Smooth muscle cell (in vitro differentiated cells): Measurements from ENCODE around the gene LIMK2. TPM values are rescaled to one million over a fixed set of nuclear protein-coding genes. Genes with fewer than 3 reads are reported as not detected.

Source experiments
- DNase-seq: peaks from one replicate; lab custom pipeline; 2025; ENCODE audit not compliant: unreplicated experiment; lab: John Stamatoyannopoulos, UW
- H2AFZ ChIP-seq: fragments of 200-600 bp; sonication (generic); 2 replicates; pipeline ENCODE4 v1.6.0; 2016; ENCODE audit warnings: antibody characterized with exemption, low read depth, mild to moderate bottlenecking
- H3F3A ChIP-seq: fragments of 200-600 bp; sonication (generic); 2 replicates; pipeline ENCODE4 v1.6.0; 2017; ENCODE audit warnings: antibody characterized with exemption, low read depth
- H3K27ac ChIP-seq: fragments of 200-600 bp; sonication (generic); 2 replicates; pipeline ENCODE4 v1.5.1; 2016; ENCODE audit warnings: low read depth, mild to moderate bottlenecking
- H3K27me3 ChIP-seq: fragments of 200-600 bp; sonication (generic); 2 replicates; pipeline ENCODE4 v1.6.1; 2016; ENCODE audit warnings: low read depth, mild to moderate bottlenecking
- H3K36me3 ChIP-seq: fragments of 200-600 bp; sonication (generic); 2 replicates; pipeline ENCODE4 v1.5.1; 2016; ENCODE audit warnings: low read depth
- H3K4me1 ChIP-seq: fragments of 200-600 bp; sonication (generic); 2 replicates; pipeline ENCODE4 v1.5.1; 2016; ENCODE audit warnings: low read depth
- H3K4me2 ChIP-seq: fragments of 200-600 bp; sonication (generic); 2 replicates; pipeline ENCODE4 v1.6.0; 2016; ENCODE audit warnings: mild to moderate bottlenecking
- H3K4me3 ChIP-seq: fragments of 200-600 bp; sonication (generic); 2 replicates; pipeline ENCODE4 v1.5.1; 2016; ENCODE audit warnings: mild to moderate bottlenecking
- H3K79me2 ChIP-seq: fragments of 200-600 bp; sonication (generic); 2 replicates; pipeline ENCODE4 v1.6.0; 2016; ENCODE audit warnings: low read depth, mild to moderate bottlenecking
- H3K9ac ChIP-seq: fragments of 200-600 bp; sonication (generic); 2 replicates; pipeline ENCODE4 v1.6.0; 2016; ENCODE audit warnings: low read depth
- H3K9me3 ChIP-seq: fragments of 200-600 bp; sonication (generic); replicated peaks from 2 replicates; pipeline ENCODE4 v1.5.1; 2016; ENCODE audit warnings: low read depth
- H4K20me1 ChIP-seq: fragments of 200-600 bp; sonication (generic); 2 replicates; pipeline ENCODE4 v1.6.0; 2016; ENCODE audit warnings: low read depth
- CTCF ChIP-seq: fragments of 200-600 bp; sonication (generic); IDR thresholded peaks from 2 replicates; pipeline ENCODE4 v1.5.1; 2017; ENCODE audit warnings: borderline replicate concordance, mild to moderate bottlenecking, antibody characterized with exemption; ENCODE audit not compliant: insufficient read depth, poor library complexity, severe bottlenecking
- WGBS: methylation state at CpG from one replicate; pipeline ENCODE4 v1.1.7; 2016; ENCODE audit warnings: low lambda C conversion rate; 5-methylcytosine and 5-hydroxymethylcytosine counted together
- polyA plus RNA-seq: library from polyadenylated mRNA; unstranded; fragments of >200 nt; fragmentation: Nextera tagmentation; extraction: Ambion mirVana; gene quantifications from 2 replicates; pipeline ENCODE4 v1.2.1, GENCODE V29; 2016
- total RNA-seq: library from RNA; depleted of rRNA; stranded (reverse); fragments of >200 nt; gene quantifications from 2 replicates; pipeline ENCODE4 v1.2.3, GENCODE V29; 2014

The LIMK2 gene
- total and polyA plus RNA-seq, 2 experiments from 2014 or later: 85.7 to 126 TPM

GRCh38 chr22:31248965-31249958, 37.2 kb downstream of the LIMK2 start:
- DNase-seq: no peak
- WGBS: 26% methylated on average over 9 of the region's 9 CpGs
- peaks cover 57% of the 10 kb centered on the region for H3K79me2 ChIP-seq
- no peak for TF ChIP-seq CTCF
- H3K4me2 ChIP-seq: peak overlapping the region; percentile 93
- peak overlapping the region; percentile 73 for H3K9ac ChIP-seq
- peak overlapping the region; percentile 92 for H3K27ac ChIP-seq
- peaks cover 36% of the 10 kb centered on the region for H3K4me1 ChIP-seq
- no peaks in the 10 kb centered on the region for H3K36me3 ChIP-seq
- H3K4me3 ChIP-seq: peak overlapping the region; percentile 60
- no peaks in the 10 kb centered on the region for H3K9me3 ChIP-seq
- no peaks in the 10 kb centered on the region for H3K27me3 ChIP-seq
- H4K20me1 ChIP-seq: peaks cover 45% of the 10 kb centered on the region
- no peak overlapping the region for H2AFZ ChIP-seq
- peaks cover 20% of the 10 kb centered on the region for H3F3A ChIP-seq

DNA sequence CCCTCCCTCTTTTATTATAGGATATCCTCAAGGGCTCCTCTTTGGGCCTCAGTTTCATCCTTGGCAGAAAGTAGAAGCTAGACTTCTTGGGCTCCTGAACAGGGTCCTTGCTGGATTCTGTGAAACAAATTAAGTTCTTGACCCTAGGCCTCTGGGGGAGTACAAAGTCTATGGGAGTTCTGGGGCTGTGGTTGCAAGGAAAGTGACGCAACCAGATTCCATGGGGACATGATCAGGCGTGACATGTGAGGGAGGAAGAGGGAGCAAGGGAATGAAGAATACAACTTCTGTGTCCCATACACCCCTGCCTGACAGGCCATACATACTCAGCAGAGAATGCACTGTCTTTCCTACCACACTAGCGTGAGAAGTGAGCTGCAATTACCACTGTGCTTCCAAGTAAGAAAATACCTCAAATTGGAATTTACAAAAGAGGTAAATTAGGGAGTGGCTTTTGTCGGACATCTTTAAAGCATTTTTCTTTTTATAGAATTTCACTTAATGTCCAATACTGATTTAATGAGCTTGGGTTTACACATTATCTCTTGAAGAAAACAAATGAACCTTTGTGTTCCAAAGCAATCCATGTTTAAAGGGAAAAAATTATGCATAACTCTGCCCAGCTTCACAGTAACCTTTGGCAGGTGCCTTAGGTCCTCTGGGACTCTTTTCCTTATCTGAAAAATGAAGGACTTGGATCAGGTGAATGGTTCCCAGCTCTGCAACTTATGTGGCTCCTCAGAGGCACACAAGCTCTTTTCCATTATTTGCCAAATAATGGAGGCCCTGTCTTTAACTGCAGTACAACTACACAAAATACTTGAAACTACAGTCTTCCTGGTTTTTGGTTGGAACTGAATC, 38.9 kb downstream of the LIMK2 start:
- H3K36me3 ChIP-seq: no peaks in the 10 kb centered on the region
- H2AFZ ChIP-seq: no peak overlapping the region
- 30% methylated on average over 4 of the region's 4 CpGs for WGBS
- H4K20me1 ChIP-seq: peaks cover 62% of the 10 kb centered on the region
- H3K27ac ChIP-seq: peak overlapping the region; percentile 92
- peaks cover 74% of the 10 kb centered on the region for H3K79me2 ChIP-seq
- DNase-seq: no peak
- no peak for TF ChIP-seq CTCF
- no peaks in the 10 kb centered on the region for H3K27me3 ChIP-seq
- H3K9me3 ChIP-seq: no peaks in the 10 kb centered on the region
- H3K4me3 ChIP-seq: peak overlapping the region; percentile 60
- peaks cover 28% of the 10 kb centered on the region for H3K4me1 ChIP-seq
- H3K4me2 ChIP-seq: peak overlapping the region; percentile 93
- H3F3A ChIP-seq: peaks cover 12% of the 10 kb centered on the region
- H3K9ac ChIP-seq: peak overlapping the region; percentile 73

GRCh38 chr22:31253949-31254348, 41.9 kb downstream of the LIMK2 start:
- TF ChIP-seq CTCF: no peak
- Histone ChIP-seq H3K79me2 (peaks cover 100% of the 10 kb centered on the region), H3K9ac (no peak overlapping the region), H3K27ac (peak overlapping the region; percentile 92), H3F3A (peaks cover 9% of the 10 kb centered on the region), H3K4me3 (no peak overlapping the region), H3K4me1 (peaks cover 23% of the 10 kb centered on the region), H4K20me1 (peaks cover 92% of the 10 kb centered on the region), H3K4me2 (peak overlapping the region; percentile 93), H3K9me3 (no peaks in the 10 kb centered on the region), H2AFZ (no peak overlapping the region), H3K36me3 (peaks cover 6% of the 10 kb centered on the region), H3K27me3 (no peaks in the 10 kb centered on the region)
- no peak for DNase-seq
- 78% methylated on average over 4 of the region's 4 CpGs for WGBS
